ENCODE results near the gene PBXIP1. TPM values are rescaled to one million over a fixed set of nuclear protein-coding genes. Genes with fewer than 3 reads are reported as not detected.

Gene PBXIP1
- total RNA-seq, 3 donors from 2014 or later: 35.6 to 146 (median 49.4) TPM

GRCh38 chr1:154934358-154934948, 21.4 kb downstream of the PBXIP1 start:
- no peak overlapping the region for H3K4me3 ChIP-seq
- no peaks in the 10 kb centered on the region for H3K9me3 ChIP-seq
- no peak for TF ChIP-seq CTCF (IDR thresholded peaks at IDR 0.05)
- H3K36me3 ChIP-seq (ENCODE audit: low read depth): no peaks in the 10 kb centered on the region
- intact Hi-C loops (cut with DNase I, micrococcal nuclease): no loop called here
- DNase-seq: no peak
- H3K4me1 ChIP-seq (ENCODE audit: low read depth): peaks cover 17% of the 10 kb centered on the region
- no peak for ATAC-seq

- peak; percentile 92 to 93 (median 93) for DNase-seq
- Histone ChIP-seq H3K9me3 (no peaks in the 10 kb centered on the region), H3K36me3 (ENCODE audit: low read depth) (no peaks in the 10 kb centered on the region), H3K4me1 (ENCODE audit: low read depth) (peaks cover 17% of the 10 kb centered on the region), H3K4me3 (no peak overlapping the region)
- ATAC-seq: peak; percentile 82
- intact Hi-C loops (cut with DNase I, micrococcal nuclease): no loop called here
- TF ChIP-seq CTCF (IDR thresholded peaks at IDR 0.05): no peak
Observed at GRCh38 chr1:154931940-154932487, 23.9 kb downstream of the PBXIP1 start.

DNA sequence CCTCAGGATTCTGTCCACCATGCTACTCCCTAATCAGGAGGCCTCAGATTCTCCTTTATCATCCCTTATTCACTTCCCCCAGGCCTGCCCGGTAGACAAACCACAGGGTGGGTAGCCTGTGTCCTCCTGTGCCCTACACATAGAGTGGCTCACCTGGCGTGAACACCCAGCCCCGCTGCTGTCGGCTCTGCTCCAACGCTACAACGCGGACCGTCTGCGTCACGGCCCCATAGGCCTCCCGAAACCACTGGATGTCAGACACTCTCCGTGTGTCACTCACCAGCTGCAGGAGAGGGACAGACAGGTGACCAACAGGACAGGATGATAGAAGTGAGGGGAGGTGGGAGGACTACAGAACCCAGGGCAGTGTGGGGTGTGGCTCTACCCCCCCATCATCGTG, 29.7 kb downstream of the PBXIP1 start:
- DNase-seq: no peak
- H3K4me3 ChIP-seq: no peak overlapping the region
- TF ChIP-seq CTCF (IDR thresholded peaks at IDR 0.05): no peak
- no peaks in the 10 kb centered on the region for H3K36me3 ChIP-seq (ENCODE audit: low read depth)
- H3K9me3 ChIP-seq: no peaks in the 10 kb centered on the region
- intact Hi-C loops (cut with DNase I, micrococcal nuclease): no loop called here
- no peak for ATAC-seq
- peaks cover 3% of the 10 kb centered on the region for H3K4me1 ChIP-seq (ENCODE audit: low read depth)

DNA sequence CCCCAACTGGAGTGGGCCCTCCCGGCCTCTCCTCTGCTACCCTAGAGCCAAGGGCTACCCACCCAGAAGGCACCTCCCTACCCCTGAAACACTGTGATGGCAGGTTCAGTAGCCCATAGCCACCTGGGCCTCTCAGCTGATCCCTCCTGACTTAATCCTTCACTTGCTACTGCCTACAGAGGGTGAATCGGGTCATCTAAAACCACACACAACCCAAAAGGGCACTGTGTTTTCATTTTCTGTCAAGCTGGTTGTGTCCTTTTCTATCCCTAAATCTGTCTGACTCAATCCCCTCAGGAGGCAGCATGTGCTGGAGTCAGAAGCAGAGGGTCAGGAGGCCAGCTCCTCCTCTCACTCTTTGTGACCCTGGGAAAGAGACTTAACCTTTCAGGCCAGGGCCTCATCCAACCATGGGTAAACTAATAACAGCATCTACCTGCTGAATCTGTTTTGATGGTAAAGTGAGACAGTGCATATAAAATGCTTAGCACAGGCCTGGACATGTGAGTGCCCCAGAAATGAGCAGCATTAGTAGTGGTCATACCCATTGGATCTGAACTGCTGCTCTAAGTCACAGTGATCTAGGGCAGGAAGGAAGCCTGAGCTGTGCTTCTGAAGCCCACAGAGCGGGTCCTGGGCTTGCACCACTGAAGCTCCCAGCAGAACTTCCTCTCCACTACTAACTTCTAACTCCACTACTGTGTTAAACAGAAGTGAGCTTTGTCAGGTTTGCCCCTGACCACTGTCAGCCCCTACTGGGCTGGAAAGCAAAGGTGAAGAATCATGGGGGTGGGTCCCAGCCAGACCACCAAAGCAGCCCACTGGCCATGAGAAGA, 30.3 kb downstream of the PBXIP1 start:
- Histone ChIP-seq H3K9me3 (no peaks in the 10 kb centered on the region), H3K4me1 (ENCODE audit: low read depth) (no peaks in the 10 kb centered on the region), H3K4me3 (no peak overlapping the region), H3K36me3 (ENCODE audit: low read depth) (no peaks in the 10 kb centered on the region)
- no peak for TF ChIP-seq CTCF (IDR thresholded peaks at IDR 0.05)
- ATAC-seq (no peak), DNase-seq (no peak)
- intact Hi-C loops (cut with DNase I, micrococcal nuclease): no loop called here

DNA sequence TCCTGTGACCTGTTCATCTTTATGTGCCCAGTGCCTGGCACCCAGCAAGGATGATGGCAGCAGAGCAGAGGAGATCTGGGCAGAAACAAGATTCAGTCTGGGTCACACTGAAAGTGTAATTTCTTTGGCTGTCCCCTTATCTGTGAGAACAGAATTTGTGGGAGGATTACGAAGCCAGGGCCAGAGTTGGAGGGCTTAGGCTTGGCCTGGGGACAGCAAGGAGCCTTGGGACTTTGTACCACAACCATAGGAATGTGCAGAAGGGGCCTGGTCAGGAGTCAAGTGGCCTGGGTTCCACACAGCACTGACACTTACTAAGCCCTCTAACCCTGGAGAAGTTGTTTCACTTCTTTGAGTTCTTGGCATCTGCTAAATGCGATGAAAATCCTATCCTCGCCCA, 32.2 kb downstream of the PBXIP1 start:
- Histone ChIP-seq H3K36me3 (ENCODE audit: low read depth) (no peaks in the 10 kb centered on the region), H3K4me3 (no peak overlapping the region), H3K9me3 (no peaks in the 10 kb centered on the region), H3K4me1 (ENCODE audit: low read depth) (no peaks in the 10 kb centered on the region)
- ATAC-seq: no peak
- no peak for DNase-seq
- intact Hi-C loops (cut with DNase I, micrococcal nuclease): no loop called here
- TF ChIP-seq CTCF (IDR thresholded peaks at IDR 0.05): no peak
